NOMO-1 treated with DMSO at 0.1 percent for 48 hours (cell line): ENCODE data around the gene RBM10.

Experiments used
- DNase-seq: peaks from one replicate; lab custom pipeline; 2025; ENCODE audit not compliant: unreplicated experiment; lab: John Stamatoyannopoulos, UW

The RBM10 gene

GRCh38 chrX:47194194-47194787, 49.3 kb downstream of the RBM10 start:
- no peak for DNase-seq

GRCh38 chrX:47196098-47196497, 51.1 kb downstream of the RBM10 start:
- DNase-seq, result no peak

- DNase-seq, result no peak
Measured at GRCh38 chrX:47197526-47197925, 52.5 kb downstream of the RBM10 start.

- no peak for DNase-seq
Measured at GRCh38 chrX:47198026-47198686, 53.1 kb downstream of the RBM10 start.

GRCh38 chrX:47198687-47199080, 53.7 kb downstream of the RBM10 start:
- DNase-seq, result no peak

- DNase-seq, result no peak
Measured at GRCh38 chrX:47199286-47199685, 54.3 kb downstream of the RBM10 start.

- no peak for DNase-seq
Measured at GRCh38 chrX:47200385-47201150, 55.5 kb downstream of the RBM10 start.

- no peak for DNase-seq
Measured at GRCh38 chrX:47201345-47201944, 56.4 kb downstream of the RBM10 start.

- no peak for DNase-seq
Measured at GRCh38 chrX:47202316-47202715, 57.3 kb downstream of the RBM10 start.

GRCh38 chrX:47202877-47203276, 57.9 kb downstream of the RBM10 start:
- no peak for DNase-seq

- DNase-seq, result no peak
Measured at GRCh38 chrX:47204970-47205369, 59.9 kb downstream of the RBM10 start.

GRCh38 chrX:47206316-47206715, 61.3 kb downstream of the RBM10 start:
- DNase-seq, result no peak

GRCh38 chrX:47208108-47208507, 63.1 kb downstream of the RBM10 start:
- DNase-seq, result no peak

- no peak for DNase-seq
Measured at GRCh38 chrX:47209508-47210238, 64.7 kb downstream of the RBM10 start.

- DNase-seq, result no peak
Measured at GRCh38 chrX:47210661-47211425, 65.8 kb downstream of the RBM10 start.

GRCh38 chrX:47212381-47213293, 67.6 kb downstream of the RBM10 start:
- no peak for DNase-seq

- no peak for DNase-seq
Measured at GRCh38 chrX:47214435-47215077, 69.5 kb downstream of the RBM10 start.

GRCh38 chrX:47215291-47215900, 70.4 kb downstream of the RBM10 start:
- no peak for DNase-seq
